Central memory CD4-positive, alpha-beta T cell (primary cell): ENCODE results near the gene SCAMP1.
"Not testable (repeated sequence)": the region's sequence is repeated elsewhere in the genome, so short reads cannot be mapped to it uniquely, and the experiment has no call there.

Experiments used
- DNase-seq: peaks from one replicate; pipeline ENCODE4 v3.0.0; 2022

Gene SCAMP1

GRCh38 chr5:78361631-78361993 lies 1.2 kb downstream of the SCAMP1 start:
- DNase-seq: no peak

GRCh38 chr5:78362220-78362619 lies 1.8 kb downstream of the SCAMP1 start:
- DNase-seq: no peak

- DNase-seq: no peak
Measured at GRCh38 chr5:78364005-78364404, 3.6 kb downstream of the SCAMP1 start.

GRCh38 chr5:78367318-78367991 lies 7.0 kb downstream of the SCAMP1 start:
- DNase-seq: no peak

- no peak for DNase-seq
Measured at GRCh38 chr5:78369680-78370079, 9.3 kb downstream of the SCAMP1 start.

- DNase-seq: no peak
Measured at GRCh38 chr5:78373231-78373630, 12.8 kb downstream of the SCAMP1 start.

GRCh38 chr5:78376315-78376714 lies 15.9 kb downstream of the SCAMP1 start:
- no peak for DNase-seq

GRCh38 chr5:78377056-78377717 lies 16.8 kb downstream of the SCAMP1 start:
- no peak for DNase-seq

- no peak for DNase-seq
Measured at GRCh38 chr5:78377718-78378105, 17.3 kb downstream of the SCAMP1 start.

- no peak for DNase-seq
Measured at GRCh38 chr5:78387468-78388153, 27.2 kb downstream of the SCAMP1 start.

- not testable (repeated sequence) for DNase-seq
Measured at GRCh38 chr5:78391357-78391756, 30.9 kb downstream of the SCAMP1 start.

GRCh38 chr5:78397831-78398230 lies 37.4 kb downstream of the SCAMP1 start:
- DNase-seq: no peak

GRCh38 chr5:78399116-78399515 lies 38.7 kb downstream of the SCAMP1 start:
- no peak for DNase-seq

- no peak for DNase-seq
Measured at GRCh38 chr5:78404682-78405293, 44.4 kb downstream of the SCAMP1 start.

- DNase-seq: no peak
Measured at GRCh38 chr5:78405829-78406750, 45.7 kb downstream of the SCAMP1 start.

- no peak for DNase-seq
Measured at GRCh38 chr5:78407458-78407857, 47.0 kb downstream of the SCAMP1 start.

GRCh38 chr5:78411586-78411985 lies 51.2 kb downstream of the SCAMP1 start:
- no peak for DNase-seq

- no peak for DNase-seq
Measured at GRCh38 chr5:78416677-78417425, 56.4 kb downstream of the SCAMP1 start.

- DNase-seq: no peak
Measured at GRCh38 chr5:78419396-78419795, 59.0 kb downstream of the SCAMP1 start.

- DNase-seq: no peak
Measured at GRCh38 chr5:78420548-78420947, 60.1 kb downstream of the SCAMP1 start.

GRCh38 chr5:78424665-78425064 lies 64.2 kb downstream of the SCAMP1 start:
- no peak for DNase-seq
